Hepatocyte (in vitro differentiated cells): ENCODE data around the gene DOK5.

Experiments
- CTCF ChIP-seq: fragments of 200-600 bp; sonication (generic); IDR thresholded peaks from 2 replicates; pipeline ENCODE4 v1.5.1; 2016; ENCODE audit warnings: antibody characterized with exemption, mild to moderate bottlenecking; ENCODE audit not compliant: poor library complexity
- EZH2 ChIP-seq: fragments of 200-600 bp; sonication (generic); IDR thresholded peaks from 2 replicates; pipeline ENCODE4 v1.6.1; 2016; ENCODE audit warnings: antibody characterized with exemption, mild to moderate bottlenecking, borderline replicate concordance

- TF ChIP-seq CTCF (no peak), EZH2 (no peak)
Observed at GRCh38 chr20:54535746-54536145, 60.4 kb downstream of the DOK5 start.
